ENCODE data around the gene SEMA3E.

The SEMA3E gene

DNA sequence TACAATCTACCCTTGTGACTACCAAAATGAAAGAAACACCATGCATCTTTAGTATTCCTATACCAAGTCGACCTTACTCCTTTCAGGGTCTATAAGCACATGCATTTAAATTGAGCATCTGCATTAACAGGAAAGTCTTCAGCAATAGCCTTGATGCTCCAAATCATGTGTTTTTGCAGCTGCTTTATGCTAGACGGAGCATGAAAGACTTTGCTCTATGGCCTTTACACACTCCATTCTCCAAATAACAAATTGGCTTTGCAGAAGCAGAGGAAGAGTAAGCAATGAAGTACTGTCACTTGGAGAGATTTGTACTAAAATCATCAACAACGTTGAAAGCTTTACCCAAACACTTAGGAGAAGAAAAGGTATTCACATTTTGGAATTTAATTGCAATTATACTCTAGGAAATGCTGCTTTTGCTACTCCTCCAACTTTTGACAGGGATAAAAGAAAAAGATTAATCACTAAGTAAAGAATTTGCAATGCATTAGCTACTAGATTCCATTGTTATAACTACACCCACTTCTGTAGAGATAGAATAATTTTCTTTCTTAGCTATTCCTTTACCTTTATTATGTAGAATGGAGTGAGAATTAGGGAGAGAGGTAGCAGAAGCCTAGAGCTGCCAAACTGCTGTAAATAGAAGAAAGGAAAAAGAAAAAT is 131.8 kb downstream of the SEMA3E start:
- H3K4me3 ChIP-seq (ENCODE audit: low read length) = no peak overlapping the region
- TF ChIP-seq ZNF274 (IDR thresholded peaks at IDR 0.05; ENCODE audit: low read depth, low read length) = no peak

DNA sequence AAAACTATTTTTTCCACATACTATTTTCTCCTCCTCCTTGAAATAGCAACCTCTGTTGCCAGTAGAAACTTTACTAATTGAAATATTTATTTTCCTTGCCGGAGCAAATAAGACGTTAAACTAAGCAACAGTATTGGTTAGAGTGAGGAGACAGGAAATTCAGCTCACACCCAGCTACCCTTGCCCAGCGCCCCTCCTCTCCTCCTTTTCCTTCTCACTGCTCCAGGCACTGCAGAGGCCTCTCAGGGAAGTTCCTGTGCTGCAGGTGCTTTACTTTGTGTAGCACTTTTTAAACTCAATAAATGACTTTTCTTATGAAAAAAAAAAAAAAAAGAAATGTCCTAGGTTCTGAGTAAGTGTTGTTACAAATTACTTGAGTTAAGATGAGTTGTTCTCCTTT is 134.0 kb downstream of the SEMA3E start:
- no peak for TF ChIP-seq ZNF274 (IDR thresholded peaks at IDR 0.05; ENCODE audit: low read depth, low read length)
- H3K4me3 ChIP-seq (ENCODE audit: low read length) = no peak overlapping the region

DNA sequence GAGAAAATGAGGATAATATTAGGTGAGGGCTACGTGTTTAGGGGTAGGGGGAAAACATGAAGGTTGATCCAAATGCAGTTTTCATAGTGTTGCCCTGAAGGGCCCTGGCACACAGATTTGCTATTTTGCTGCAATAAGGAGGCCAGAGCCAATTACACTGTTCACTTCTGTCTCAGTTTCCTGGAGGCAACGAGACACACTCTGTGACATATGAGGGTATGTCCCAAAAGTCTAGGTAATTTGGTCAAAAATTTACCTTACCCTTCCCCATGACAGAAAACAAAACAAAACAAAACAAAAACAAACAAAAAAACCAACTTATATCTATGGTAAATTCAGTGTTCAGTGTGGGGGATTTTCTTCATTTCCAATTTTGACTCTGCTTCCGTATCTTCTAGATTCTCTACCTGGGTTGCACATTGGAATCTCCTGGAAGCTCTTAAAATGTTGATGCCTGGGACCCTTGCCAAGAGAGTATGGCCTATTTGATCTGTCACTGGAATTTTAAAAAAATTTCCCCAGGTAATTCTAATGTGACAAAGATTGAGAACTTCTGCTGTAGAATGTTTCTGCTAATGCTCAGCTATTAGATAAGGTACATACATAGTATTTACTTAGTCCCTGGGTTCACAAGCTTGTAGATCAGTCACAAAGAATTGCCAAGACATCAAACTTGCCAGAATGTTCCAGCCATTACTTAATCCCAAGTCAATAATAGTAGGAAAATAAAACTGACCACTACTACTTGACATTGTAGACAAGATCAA is 139.5 kb downstream of the SEMA3E start:
- TF ChIP-seq ZNF274 (IDR thresholded peaks at IDR 0.05; ENCODE audit: low read depth, low read length) = no peak
- no peak overlapping the region for H3K4me3 ChIP-seq (ENCODE audit: low read length)

DNA sequence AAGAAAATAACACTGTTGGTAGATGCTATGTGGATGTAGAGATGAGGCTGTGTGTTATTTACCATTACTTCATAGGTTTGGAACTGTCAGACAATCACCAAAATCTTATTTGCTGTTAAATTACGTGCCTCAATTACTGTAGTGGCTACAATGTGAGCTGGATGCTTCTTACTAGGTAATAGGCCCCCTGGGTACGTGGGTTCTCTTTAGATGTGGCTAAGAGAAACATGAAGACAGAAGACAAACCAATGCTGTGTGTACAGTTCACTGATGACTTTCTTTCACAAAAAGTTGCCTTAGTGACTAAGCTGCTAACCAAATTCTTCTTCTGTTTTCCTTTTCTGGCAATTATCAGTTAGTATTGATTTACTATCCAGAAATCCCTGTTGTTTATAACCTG is 144.6 kb downstream of the SEMA3E start:
- TF ChIP-seq ZNF274 (IDR thresholded peaks at IDR 0.05; ENCODE audit: low read depth, low read length) = no peak
- H3K4me3 ChIP-seq (ENCODE audit: low read length) = no peak overlapping the region

DNA sequence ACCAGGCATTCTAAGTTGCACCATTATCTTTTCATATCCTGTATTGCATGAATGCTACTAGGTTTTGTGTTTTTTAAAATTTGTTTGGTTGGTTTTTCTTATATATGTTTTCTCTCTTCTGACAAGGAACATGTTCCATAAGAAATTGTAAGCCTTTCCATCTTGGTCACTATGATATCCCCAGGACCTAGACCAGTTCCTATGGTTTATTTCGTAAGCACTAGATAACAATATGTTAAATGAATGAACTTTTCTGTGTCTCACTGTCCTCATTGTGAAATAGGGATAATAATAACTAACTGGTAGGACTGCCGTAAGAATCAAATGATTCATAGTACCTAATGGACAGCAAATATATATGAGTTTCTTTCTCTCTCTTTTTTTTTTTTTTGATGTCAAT is 146.3 kb downstream of the SEMA3E start:
- no peak for TF ChIP-seq ZNF274 (IDR thresholded peaks at IDR 0.05; ENCODE audit: low read depth, low read length)
- no peak overlapping the region for H3K4me3 ChIP-seq (ENCODE audit: low read length)

DNA sequence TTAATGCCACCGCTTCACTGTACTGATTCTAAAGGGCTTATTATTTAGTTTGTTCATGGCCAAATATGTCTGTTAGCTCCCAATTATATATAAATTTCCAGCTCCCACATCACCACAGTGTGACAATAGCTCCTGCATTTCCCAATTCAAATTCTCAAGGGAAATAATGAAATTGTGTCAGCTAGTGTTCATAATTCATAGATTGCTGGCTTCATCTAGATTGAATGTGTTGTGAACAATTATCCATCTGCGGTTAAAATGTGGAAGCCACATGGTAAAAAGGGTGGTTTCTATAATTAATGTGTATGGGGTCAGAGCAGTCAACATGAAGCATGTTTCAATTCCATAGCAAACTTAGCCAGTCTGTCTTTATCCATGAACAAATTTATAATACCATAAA is 154.3 kb downstream of the SEMA3E start:
- TF ChIP-seq ZNF274 (IDR thresholded peaks at IDR 0.05; ENCODE audit: low read depth, low read length) = no peak
- no peak overlapping the region for H3K4me3 ChIP-seq (ENCODE audit: low read length)

DNA sequence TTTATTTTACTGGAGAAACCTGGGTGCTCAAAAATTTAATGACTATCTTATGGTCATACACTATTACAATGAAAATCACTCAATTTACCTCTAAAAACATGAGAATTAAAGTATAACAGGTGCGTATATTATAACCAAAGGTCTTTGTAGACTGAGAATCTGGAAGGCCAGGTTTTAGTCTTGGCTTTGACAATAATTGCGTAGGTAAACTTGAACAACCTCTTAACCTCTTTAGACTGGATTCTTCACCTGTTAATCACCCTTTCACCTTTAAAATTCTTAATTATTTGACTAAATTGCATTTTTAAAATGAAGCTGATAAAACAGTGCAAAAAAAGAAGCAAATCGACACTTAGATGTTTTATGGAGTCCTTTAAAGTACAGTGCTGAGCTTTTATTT is 156.1 kb downstream of the SEMA3E start:
- H3K4me3 ChIP-seq (ENCODE audit: low read length) = no peak overlapping the region
- no peak for TF ChIP-seq ZNF274 (IDR thresholded peaks at IDR 0.05; ENCODE audit: low read depth, low read length)

DNA sequence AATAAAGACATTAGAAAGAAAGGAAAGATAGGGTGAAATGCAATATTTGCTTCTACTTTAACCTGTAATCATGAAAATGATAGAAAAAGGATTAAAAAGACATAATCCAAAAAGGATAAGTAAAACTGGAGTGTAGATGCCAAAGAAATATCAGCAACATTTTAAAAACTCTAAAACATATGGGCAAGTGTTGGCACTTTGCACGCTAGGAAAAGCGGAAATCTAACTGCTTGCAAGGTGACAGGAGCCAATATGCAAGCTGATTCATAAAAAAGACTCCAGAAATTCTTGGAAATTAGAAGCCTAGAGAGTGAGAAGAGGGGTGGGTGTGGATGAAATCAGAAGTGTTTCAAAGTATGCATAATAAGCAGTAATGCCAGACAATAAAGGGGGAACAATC is 161.1 kb downstream of the SEMA3E start:
- no peak overlapping the region for H3K4me3 ChIP-seq (ENCODE audit: low read length)
- no peak for TF ChIP-seq ZNF274 (IDR thresholded peaks at IDR 0.05; ENCODE audit: low read depth, low read length)

DNA sequence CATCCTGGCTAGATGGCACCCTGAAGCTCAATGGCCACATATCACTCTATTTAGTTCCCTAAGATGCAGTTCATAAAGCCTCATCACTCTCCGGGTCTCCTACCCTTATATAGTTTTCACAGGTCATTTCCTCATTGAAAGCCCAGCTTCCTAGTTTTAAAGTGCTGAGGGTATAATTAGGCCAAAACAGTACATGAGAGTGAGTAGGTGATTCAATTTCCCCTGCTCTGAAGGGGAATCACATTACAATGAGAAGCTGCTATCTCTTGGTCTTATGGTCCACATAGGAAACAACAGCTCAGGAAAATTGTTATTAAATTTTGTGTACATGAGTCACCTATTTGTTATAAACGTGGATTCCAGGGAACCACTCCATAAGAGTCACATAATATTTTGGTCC is 162.0 kb downstream of the SEMA3E start:
- TF ChIP-seq ZNF274 (IDR thresholded peaks at IDR 0.05; ENCODE audit: low read depth, low read length) = no peak

DNA sequence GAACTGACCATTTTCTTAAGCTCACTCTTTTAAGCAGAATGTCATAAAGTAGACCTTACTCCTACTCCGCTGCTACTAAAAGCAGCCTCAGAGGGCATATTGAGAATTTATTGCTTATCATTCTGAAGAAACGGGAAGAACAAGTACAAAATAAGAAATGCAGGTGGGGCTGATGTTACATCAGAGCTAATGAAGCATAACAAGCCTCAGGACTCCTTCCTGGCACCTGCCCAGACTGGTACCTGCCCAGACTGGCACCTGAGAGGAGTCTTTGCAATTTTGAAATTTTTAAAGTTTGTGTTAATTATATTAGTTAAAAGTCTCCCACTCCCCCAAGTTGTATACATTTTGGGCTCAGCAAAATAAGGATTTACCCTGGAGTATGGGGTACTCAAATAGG is 162.4 kb downstream of the SEMA3E start:
- no peak overlapping the region for H3K4me3 ChIP-seq (ENCODE audit: low read length)

More for the DNA sequence above, 162.0 kb downstream of the SEMA3E start:
- H3K4me3 ChIP-seq (ENCODE audit: low read length) = no peak overlapping the region

DNA sequence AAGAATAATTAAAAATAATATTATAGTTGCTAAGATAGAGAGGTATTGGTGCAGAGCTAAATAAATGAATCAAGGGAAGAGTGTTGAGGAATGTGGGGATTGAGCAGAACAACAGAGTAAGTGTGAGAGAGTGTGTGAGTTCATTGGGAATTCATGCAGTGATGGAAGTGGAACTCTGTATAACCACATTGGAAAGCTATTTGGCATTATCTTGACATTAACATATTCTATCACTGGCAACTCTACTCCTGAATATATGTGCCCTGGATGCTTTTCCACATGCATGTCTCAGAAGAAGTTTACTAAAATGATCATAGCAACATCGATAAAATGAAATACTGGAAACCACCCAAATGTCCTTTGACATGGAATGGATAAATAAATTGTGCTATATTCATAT is 164.1 kb downstream of the SEMA3E start:
- no peak overlapping the region for H3K4me3 ChIP-seq (ENCODE audit: low read length)
- TF ChIP-seq ZNF274 (IDR thresholded peaks at IDR 0.05; ENCODE audit: low read depth, low read length) = no peak

More for the DNA sequence above, 162.4 kb downstream of the SEMA3E start:
- no peak for TF ChIP-seq ZNF274 (IDR thresholded peaks at IDR 0.05; ENCODE audit: low read depth, low read length)

DNA sequence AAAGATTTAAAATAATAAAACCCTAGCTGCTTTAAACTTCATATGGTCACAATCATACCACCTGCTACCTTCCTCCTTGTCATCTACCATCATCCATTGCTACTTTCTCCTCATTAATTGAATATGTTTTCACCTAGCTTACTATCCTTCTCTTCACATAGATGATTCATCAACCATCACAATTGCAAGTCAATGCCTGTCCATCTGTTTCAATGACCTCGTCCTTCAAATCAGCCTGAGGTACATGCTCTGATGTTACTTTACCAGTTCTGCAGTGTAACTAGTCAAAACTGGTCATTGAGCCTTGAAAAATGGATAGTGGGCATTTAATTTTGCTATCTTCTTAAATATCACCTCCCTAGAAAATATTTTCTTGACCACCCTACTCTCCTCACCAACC is 164.7 kb downstream of the SEMA3E start:
- no peak overlapping the region for H3K4me3 ChIP-seq (ENCODE audit: low read length)

DNA sequence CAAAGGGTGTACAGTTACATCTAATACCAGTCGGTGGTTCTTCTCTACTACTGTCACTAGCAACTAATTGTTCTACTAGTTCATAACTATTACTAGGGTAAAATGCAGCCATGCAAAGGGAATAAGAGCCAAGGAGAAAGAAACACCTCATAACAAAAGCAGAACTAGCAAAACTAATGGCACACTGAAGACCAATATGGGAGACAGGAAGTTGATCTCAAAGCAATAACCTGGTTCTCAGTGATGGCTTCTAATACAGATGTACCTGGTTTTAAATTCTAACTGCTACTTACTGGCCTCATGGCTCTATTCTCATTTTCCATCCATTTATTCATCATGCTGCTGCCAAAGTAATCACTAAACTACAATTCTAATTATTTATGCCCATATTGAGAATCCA is 170.3 kb downstream of the SEMA3E start:
- no peak overlapping the region for H3K4me3 ChIP-seq (ENCODE audit: low read length)
- no peak for TF ChIP-seq ZNF274 (IDR thresholded peaks at IDR 0.05; ENCODE audit: low read depth, low read length)

More for the DNA sequence above, 164.7 kb downstream of the SEMA3E start:
- no peak for TF ChIP-seq ZNF274 (IDR thresholded peaks at IDR 0.05; ENCODE audit: low read depth, low read length)

DNA sequence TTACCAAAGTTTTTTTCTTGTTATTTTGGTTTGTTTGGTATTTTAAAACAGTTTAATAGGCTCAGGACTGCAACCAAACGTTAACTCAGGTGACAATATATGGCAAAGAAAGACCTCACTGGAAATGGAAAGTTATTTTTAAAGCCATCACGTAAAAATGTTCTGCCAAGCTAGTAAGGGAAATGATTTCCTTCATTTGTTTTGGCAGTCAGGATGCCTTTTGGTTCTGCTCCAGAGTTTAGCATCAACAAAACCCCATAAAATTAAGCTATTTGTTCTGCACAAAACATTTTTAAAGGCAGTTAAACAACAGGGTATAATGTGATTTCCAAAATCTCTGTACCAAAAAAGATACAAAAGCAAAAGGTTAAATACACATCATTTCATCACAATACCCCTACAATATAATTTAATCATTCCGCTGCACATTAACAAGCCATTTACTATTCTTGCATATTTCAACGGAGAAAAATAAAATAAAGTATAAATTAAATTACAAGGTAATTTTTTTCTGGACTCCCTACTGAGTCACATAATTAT is 172.4 kb downstream of the SEMA3E start:
- H3K4me3 ChIP-seq (ENCODE audit: low read length) = no peak overlapping the region
- no peak for TF ChIP-seq ZNF274 (IDR thresholded peaks at IDR 0.05; ENCODE audit: low read depth, low read length)

DNA sequence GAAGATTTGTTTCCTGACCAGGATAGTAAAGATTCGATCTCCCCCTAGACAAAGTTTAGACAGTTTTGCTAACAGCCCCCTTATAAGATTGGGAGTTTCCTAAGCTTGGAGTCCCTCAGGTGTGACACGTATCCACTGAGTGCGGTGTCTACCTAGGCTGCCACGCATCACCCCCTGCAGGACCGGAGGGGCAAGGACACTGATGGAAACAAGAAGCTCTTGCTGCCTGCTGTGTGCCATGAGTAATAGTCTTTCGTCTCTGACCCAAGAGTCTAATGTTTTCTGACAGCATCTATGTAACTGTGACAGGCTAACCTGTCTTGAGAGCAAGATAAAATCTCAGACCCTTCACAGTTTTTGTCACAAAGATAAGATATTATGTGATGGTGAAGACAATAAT is 173.5 kb downstream of the SEMA3E start:
- no peak for TF ChIP-seq ZNF274 (IDR thresholded peaks at IDR 0.05; ENCODE audit: low read depth, low read length)

More for the DNA sequence above, 173.5 kb downstream of the SEMA3E start:
- no peak overlapping the region for H3K4me3 ChIP-seq (ENCODE audit: low read length)

All from GM08714 (cell line).